ENCODE measurements around the gene TNXB.

TNXB gene

GRCh38 chr6:32081168-32081990, 27.8 kb downstream of the TNXB start:
- TF ChIP-seq CTCF (IDR thresholded peaks at IDR 0.05; ENCODE audit: low read depth, low read length) (no peak), EZH2phosphoT487 (IDR thresholded peaks at IDR 0.05; ENCODE audit: low read depth) (no peak)
- Histone ChIP-seq H3K79me2 (ENCODE audit: low read length) (no peaks in the 10 kb centered on the region), H3K27me3 (ENCODE audit: low read depth, low read length) (peaks cover 59% of the 10 kb centered on the region), H3K9me3 (ENCODE audit: insufficient read depth, low read length) (no peaks in the 10 kb centered on the region), H3K27ac (ENCODE audit: low read length) (no peak overlapping the region), H3K4me3 (ENCODE audit: low read length) (no peak overlapping the region), H3K9ac (ENCODE audit: low read length) (no peak overlapping the region), H3K4me2 (ENCODE audit: low read length) (no peak overlapping the region), H3K4me1 (ENCODE audit: low read length) (peaks cover 6% of the 10 kb centered on the region), H2AFZ (ENCODE audit: low read depth, low read length) (no peak overlapping the region), H3K36me3 (replicated peaks; ENCODE audit: low read depth, low read length) (no peaks in the 10 kb centered on the region), H4K20me1 (ENCODE audit: insufficient read depth, low read length) (peaks cover 3% of the 10 kb centered on the region; the same call in 1 of the 2 replicates)

GRCh38 chr6:32079566-32080290, 29.4 kb downstream of the TNXB start:
- H3K36me3 ChIP-seq (replicated peaks; ENCODE audit: low read depth, low read length): no peaks in the 10 kb centered on the region
- no peak overlapping the region for H2AFZ ChIP-seq (ENCODE audit: low read depth, low read length)
- H3K27ac ChIP-seq (ENCODE audit: low read length): no peak overlapping the region
- no peak overlapping the region for H3K4me3 ChIP-seq (ENCODE audit: low read length)
- no peaks in the 10 kb centered on the region for H4K20me1 ChIP-seq (ENCODE audit: insufficient read depth, low read length)
- H3K79me2 ChIP-seq (ENCODE audit: low read length): no peaks in the 10 kb centered on the region
- peaks cover 50% of the 10 kb centered on the region for H3K27me3 ChIP-seq (ENCODE audit: low read depth, low read length)
- no peaks in the 10 kb centered on the region for H3K4me1 ChIP-seq (ENCODE audit: low read length)
- no peak overlapping the region for H3K4me2 ChIP-seq (ENCODE audit: low read length)
- H3K9ac ChIP-seq (ENCODE audit: low read length): no peak overlapping the region
- TF ChIP-seq CTCF (IDR thresholded peaks at IDR 0.05; ENCODE audit: low read depth, low read length): no peak
- no peak for TF ChIP-seq EZH2phosphoT487 (IDR thresholded peaks at IDR 0.05; ENCODE audit: low read depth)
- H3K9me3 ChIP-seq (ENCODE audit: insufficient read depth, low read length): no peaks in the 10 kb centered on the region

- Histone ChIP-seq H3K79me2 (ENCODE audit: low read length) (no peaks in the 10 kb centered on the region), H3K27me3 (ENCODE audit: low read depth, low read length) (peaks cover 21% of the 10 kb centered on the region), H3K27ac (ENCODE audit: low read length) (no peak overlapping the region), H3K4me2 (ENCODE audit: low read length) (no peak overlapping the region), H3K9me3 (ENCODE audit: insufficient read depth, low read length) (no peaks in the 10 kb centered on the region), H3K36me3 (replicated peaks; ENCODE audit: low read depth, low read length) (no peaks in the 10 kb centered on the region), H4K20me1 (ENCODE audit: insufficient read depth, low read length) (no peaks in the 10 kb centered on the region), H3K4me1 (ENCODE audit: low read length) (no peaks in the 10 kb centered on the region), H2AFZ (ENCODE audit: low read depth, low read length) (no peak overlapping the region), H3K4me3 (ENCODE audit: low read length) (no peak overlapping the region), H3K9ac (ENCODE audit: low read length) (no peak overlapping the region)
- TF ChIP-seq CTCF (IDR thresholded peaks at IDR 0.05; ENCODE audit: low read depth, low read length) (no peak), EZH2phosphoT487 (IDR thresholded peaks at IDR 0.05; ENCODE audit: low read depth) (no peak)
These were observed 32.8 kb downstream of the TNXB start for GRCh38 chr6:32076321-32076809.

GRCh38 chr6:32075781-32076180, 33.4 kb downstream of the TNXB start:
- Histone ChIP-seq H3K27ac (ENCODE audit: low read length) (no peak overlapping the region), H2AFZ (ENCODE audit: low read depth, low read length) (no peak overlapping the region), H3K36me3 (replicated peaks; ENCODE audit: low read depth, low read length) (no peaks in the 10 kb centered on the region), H3K4me1 (ENCODE audit: low read length) (no peaks in the 10 kb centered on the region), H3K27me3 (ENCODE audit: low read depth, low read length) (peaks cover 15% of the 10 kb centered on the region), H3K9me3 (ENCODE audit: insufficient read depth, low read length) (no peaks in the 10 kb centered on the region), H3K4me2 (ENCODE audit: low read length) (no peak overlapping the region), H3K79me2 (ENCODE audit: low read length) (no peaks in the 10 kb centered on the region), H4K20me1 (ENCODE audit: insufficient read depth, low read length) (no peaks in the 10 kb centered on the region), H3K9ac (ENCODE audit: low read length) (no peak overlapping the region), H3K4me3 (ENCODE audit: low read length) (no peak overlapping the region)
- no peak for TF ChIP-seq EZH2phosphoT487 (IDR thresholded peaks at IDR 0.05; ENCODE audit: low read depth)
- TF ChIP-seq CTCF (IDR thresholded peaks at IDR 0.05; ENCODE audit: low read depth, low read length): no peak

All from OCI-LY3 (cell line).